ENCODE measurements around the gene DCUN1D4.
"Not testable (repeated sequence)": the region's sequence is repeated elsewhere in the genome, so short reads cannot be mapped to it uniquely, and the experiment has no call there.

Gene DCUN1D4

DNA sequence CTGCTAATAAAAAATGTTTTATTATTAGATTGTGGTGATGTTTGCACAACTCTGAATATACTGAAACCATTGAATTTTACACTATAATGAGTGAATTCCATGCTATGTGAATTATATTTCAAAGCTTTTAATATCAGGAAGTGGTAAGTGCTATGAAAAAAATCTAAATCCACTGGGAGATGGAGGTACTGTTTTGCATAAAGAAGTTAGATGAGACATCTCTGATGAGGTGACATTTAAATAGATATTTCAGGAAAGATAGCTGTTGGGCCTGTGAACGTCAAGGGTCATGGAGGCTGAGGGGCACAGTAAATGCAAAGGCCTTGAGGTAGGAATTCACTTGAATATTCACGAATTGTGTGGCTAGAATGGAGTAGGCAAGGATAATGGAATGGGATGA lies 12.3 kb downstream of the DCUN1D4 start:
- no peak for DNase-seq

DNA sequence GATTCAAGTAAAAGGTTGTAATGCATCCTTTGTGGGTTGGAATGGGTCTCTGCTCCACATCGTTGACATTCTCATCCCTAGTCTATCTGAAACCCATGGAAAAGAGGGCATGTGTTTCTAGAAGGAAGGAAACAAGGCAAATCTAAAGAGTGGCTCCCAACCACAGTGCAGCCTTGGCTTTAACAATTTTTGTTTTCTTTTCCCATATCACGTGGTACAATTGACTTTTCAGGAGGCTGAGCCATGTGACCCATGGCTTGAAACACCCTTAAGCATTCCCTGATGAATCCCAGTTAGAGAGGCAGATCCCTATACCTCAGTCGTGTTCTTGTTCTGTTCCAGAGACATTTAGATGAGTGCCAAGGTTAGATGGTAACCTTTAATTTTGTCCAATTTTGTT lies 12.8 kb downstream of the DCUN1D4 start:
- no peak for DNase-seq

DNA sequence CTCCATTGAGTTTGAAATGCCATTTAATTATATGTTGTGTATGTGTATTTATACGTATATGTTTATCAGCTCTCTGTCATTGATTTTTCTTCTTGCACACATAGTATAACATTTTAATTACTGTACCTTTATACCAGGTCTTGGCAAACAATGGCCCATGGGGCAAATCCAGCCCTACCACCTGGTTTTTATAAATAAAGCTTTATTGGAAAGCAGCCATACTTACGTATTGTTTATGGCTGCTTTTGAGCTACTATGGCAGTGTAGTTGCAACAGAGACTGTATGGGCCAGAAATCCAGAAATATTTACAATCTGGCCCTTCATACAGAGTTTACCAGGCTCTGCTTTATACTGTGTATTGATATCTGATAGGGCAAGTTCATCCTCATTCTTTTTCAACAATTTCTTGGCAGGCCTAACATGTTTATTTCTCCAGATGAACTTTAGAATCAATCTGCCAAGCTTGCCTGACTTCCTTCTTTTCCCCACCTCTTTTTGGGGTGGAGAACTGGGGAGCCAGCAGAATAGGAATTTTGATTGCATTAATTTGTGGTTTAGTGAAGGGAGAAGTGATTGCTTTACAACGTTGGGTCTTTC lies 15.8 kb downstream of the DCUN1D4 start:
- no peak for DNase-seq

DNA sequence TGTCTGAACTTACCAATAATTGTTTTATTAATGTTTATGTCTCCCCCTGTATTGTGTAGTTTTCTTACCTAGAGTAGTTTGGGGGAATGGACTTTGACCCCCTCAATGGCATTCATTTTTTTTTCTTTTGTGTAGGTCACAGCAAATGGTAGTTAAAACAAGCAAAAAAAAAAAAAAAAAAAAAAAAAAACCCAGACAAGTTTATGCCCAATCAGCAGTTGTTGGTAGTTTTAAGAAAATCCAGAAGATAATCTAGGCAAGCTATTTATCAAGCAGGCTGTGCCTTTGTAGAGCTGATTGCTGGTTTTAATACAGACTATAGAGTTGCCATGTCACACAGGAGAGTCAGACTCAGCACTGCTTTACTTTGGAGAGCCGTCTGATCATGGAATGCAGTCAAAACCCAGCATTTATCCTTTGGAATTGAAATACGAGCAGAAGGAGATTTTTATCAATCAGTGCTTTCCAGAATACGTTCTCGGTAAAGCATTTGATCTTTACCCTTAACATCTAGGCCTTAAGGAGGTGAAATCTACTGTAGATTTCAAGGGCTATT lies 16.6 kb downstream of the DCUN1D4 start:
- no peak for DNase-seq

DNA sequence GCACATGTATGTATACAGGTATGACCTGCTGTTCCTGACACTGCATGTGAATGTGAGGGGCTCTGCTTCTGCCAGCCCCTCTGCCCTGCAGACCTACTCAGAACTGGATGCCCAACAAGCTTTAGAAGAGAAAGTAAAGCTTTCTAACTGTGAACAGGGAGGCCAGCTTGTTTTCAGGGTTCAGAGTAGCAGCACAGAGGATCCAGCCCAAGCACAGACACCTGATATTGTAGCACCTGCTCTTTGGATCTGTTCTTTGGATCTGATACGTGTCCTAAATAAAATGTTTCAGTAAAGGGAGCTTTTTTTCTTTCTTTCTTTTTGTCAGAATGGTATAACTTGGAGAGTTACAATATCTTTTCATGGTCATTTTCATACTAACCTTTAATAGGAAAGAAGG lies 19.2 kb downstream of the DCUN1D4 start:
- DNase-seq, result no peak

DNA sequence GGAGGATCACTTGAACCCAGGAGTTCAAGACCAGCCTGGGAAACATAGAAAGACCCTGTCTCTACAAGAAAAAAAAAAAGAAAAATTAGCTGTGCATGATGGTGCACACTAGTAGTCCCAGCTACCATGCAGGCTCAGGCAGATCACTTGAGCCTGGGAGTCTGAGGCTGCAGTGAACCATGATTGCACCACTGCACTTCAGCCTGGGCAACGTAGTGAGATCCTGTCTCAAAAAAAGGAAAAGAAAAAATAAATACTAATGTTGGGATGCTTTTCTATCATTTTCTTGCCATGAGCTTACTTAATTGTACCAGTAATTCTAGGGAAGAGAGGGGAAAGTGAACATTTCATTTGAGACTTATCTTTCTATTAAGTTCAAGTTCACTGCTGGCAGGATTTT lies 19.8 kb downstream of the DCUN1D4 start:
- DNase-seq, result no peak

DNA sequence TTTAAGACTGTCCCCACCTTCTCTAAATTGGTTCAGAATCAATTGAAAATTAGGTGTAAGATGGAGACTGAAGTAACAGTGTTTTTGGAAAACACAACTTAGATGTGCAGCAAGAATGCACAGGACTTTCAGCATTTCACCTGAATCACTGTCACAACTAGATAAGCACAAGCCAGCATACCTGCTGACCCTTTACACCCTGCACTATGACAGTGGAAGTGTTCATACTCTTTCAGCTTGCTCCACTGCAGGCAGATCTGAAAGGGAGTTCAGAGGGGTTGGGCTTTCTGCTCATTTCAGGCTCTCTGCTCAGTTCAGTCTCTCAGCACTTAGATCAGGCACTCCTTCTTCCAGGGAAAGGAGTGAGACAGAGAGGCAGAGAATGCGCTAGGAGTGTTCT lies 22.8 kb downstream of the DCUN1D4 start:
- no peak for DNase-seq

DNA sequence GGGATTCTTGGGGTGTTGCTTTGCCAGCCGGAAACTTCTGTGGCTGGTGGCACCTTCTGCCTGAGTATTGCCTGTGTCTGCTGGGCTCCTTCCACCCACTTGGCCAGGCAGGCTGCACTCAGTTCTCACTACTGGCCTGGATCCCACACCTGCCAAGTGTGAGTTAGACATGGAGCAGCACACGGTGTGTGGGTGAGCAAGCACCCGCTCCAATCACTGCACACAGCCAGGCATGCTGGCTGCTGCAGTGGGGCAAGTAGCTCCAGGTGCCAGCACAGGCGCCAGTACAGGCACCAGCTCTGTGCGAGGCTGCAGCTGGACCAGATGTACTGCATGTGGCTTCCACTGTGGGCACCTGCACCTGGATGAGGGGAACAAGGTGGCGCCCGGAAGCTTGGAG lies 23.9 kb downstream of the DCUN1D4 start:
- no peak for DNase-seq

DNA sequence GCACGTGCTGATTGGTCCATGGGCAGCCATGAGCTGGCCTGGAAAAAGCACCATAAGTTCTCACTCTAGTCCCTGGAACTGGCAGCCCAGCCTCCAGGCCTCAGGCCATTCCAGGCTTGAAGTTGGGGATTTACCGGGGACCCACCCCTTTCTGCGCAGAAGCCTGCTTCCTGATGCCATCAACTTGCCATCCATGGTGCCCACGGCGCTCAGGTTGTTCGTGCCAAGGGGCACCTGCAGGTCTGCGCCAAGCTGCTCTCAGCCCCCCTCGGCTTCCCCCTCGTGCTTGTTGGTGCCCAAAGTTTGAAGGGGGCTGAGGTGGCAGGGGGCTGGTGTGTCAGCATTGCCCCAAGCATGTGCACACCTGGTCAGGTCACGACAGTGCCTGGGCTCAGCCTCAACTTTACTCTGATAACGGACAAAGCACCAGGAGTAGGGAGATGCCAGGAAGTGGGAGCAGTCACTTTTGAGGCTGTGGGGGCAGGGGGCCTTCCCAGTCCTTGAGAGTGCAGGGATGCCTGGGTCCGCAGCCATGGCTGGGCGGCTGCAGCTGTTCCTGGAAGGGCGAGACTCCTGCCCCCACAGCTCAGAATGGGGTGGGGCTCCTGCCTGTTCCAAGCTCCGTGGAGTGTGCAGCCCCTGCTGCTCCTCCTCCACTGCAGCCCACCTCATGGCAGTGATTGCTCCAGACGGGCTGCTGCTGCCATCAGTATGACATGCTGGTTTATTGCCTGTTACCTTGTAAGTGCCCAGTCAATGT lies 24.9 kb downstream of the DCUN1D4 start:
- DNase-seq, result no peak

DNA sequence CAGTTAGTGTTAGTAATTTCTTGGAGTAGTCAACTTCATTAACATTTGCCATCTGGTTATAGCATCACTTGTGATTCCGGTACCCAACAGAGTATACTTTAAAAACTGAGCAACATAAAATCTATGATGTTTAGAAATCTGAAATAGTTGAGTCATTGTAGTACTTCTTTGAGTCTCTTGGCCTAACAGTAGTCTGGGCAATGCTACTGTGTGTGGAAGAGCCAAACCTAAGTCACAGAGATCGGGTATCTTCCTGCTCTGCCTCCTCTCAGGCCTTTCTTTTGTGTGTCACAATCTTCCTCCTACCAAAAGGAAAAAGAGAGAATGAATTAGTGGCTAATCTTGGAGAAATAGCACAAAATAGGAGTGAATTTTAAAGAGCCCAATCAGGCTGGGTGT lies 25.5 kb downstream of the DCUN1D4 start:
- no peak for DNase-seq

DNA sequence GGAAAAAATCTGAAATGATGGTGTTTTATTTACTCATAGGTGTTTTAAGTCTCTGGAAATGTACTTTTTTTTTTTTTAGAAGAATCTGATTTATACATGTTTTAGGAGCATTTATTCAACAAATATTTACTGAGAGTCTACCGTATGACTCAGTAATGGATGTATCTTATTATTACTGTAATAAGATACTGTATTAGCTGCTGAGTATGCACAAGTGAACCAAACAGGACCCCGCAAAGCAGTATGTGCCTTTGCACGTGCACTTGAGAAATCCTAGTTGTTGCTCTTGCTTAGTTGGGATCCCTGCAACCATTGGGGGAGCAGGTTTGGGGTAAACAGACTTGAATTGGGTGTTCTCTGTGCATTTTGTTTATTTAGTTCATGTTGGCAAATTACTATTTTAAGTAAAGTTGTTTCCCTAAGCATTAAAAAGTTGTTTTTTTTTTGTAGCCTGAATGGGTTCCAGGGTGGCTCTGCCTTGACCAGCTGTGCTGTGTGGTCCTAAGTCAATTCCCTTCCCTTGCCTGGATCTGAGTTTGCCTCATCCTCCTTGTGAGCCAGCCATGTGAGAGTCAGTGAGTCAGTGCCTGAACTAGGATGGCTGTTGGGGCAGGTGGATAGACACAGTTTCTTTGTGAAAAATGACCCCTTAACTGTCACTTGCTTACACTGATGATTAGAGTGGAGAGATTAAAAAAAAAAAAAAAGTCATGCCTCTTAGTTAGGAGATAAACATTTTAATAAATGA lies 27.7 kb downstream of the DCUN1D4 start:
- no peak for DNase-seq

DNA sequence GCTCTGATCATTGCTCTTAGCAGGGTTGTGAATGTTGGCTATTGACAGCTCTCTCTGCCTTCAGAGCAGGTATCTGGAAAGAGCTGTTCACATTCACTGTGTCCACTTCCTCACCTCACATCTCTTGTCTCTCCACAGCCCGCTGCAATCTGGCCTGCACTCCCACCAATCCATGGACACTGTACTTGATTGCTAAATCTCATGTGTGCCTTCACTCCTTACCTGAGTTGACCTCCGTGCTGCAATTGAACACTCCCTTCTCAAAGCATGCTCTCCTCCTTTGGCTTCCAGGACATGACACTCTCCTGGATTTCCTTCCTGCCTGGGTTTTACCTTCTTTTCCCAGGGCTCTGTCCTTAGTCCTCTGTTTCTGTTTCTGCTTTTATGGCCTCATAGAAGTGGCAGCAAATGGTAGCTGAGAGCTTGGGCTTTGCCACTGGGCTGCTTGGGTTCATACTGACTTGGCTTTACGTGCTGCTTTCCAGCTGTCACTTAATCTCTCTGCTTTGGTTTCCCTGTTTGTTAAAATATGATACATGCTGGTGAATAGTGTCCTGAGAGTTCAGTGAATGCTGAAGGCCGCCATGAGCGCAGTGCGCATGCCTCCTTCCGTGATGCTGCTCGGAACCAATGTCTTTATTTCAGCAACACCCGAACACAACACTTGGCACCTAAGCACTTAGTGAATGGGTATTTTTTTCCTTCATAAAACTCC lies 29.5 kb downstream of the DCUN1D4 start:
- DNase-seq, result no peak

DNA sequence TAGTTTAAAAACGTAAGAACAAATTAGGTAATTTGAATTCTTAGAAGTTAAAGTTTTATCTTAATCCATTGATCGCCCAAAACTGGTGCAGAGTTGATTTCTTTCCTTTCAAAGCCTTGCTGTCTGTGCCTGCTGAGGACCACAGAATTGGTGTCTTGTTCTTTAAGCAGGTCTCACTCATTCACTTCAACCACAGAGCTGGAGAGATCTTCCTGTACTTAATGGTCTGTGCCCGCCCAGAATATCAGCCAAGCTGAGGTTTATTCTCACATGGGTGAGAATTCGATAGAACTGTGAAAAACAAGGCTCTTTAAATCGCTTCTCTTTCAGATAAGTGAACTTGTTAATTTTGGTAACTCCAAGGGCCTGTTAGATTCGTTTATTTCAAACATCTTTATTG lies 31.6 kb downstream of the DCUN1D4 start:
- DNase-seq, result no peak

DNA sequence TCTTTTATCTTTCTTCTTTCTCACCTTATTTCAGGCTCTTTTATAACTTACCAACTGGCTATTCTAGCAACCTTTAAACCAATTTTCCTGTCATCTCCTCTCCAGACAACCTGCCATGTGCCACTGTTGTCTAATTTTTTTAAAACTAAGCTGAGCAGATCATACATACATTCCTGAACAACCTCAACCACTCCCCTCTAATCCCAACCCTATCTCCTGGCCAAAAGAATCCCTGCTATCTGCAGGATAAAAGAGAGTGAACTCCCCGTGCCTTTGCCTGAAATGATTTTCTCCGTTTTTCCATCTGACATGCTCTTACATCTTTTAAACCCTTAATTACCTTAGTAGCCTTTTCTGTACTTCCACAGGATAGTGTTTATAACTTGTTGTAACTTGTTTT lies 35.5 kb downstream of the DCUN1D4 start:
- DNase-seq, result no peak

DNA sequence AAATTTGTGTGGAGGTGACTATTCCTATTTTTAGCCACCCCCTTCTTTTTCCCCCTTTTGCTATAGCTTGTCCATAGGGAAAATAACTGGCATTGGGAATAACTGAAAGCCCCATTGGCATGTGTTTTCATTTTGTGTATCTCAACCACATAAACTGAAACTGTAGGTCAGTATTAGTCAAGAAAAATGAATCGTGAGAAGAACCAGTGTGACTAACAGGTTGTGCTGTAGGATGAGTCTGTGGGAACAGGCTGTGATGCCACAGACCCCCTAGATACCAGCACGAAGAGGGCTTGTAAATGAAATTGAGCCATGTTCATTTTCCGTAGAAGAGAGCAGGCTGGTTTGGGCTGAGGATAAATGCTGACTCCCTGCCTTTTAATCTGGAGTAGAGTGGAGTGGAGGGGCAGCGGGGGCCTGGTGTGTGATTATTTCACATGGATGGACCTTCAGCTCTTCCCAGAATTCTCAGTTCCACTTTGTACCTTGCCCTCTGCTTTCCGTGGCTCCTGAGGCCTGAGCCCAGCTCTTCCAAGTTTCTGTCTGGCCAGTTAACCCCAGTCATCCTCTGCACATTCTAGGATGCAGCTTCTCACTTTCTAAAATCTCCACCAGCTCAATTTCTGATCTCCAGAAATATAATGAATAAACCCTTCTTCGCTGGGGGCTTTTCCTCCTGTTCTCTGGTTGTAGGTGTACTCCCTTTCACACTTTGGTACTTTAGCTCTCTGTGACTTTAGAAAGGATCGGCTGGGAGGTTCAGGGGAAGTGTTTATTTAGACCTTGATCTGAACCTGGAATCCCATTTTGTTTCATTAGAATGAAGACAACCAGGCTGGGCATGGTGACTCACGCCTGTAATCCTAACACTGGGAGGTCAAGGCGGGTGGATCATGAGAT lies 37.3 kb downstream of the DCUN1D4 start:
- no peak for DNase-seq

DNA sequence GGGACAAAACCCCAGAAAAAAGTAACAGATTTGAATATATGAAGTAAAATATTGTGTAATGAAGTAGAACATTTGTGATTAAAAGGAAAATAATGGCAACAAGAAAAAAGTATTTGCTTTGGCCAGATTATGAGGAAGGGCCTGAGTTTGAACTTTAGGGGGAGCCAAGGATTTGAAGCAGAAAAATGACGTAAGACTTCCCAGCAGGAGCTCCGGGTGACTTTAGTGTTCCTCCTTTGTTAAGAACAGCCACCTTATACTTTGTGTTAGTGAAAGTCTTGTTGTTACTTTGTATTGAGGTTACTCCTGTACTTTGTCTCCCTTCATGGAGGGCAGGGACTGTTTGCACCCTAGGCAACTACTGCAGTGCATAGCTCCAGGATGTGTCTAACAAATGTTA lies 41.1 kb downstream of the DCUN1D4 start:
- DNase-seq, result no peak

DNA sequence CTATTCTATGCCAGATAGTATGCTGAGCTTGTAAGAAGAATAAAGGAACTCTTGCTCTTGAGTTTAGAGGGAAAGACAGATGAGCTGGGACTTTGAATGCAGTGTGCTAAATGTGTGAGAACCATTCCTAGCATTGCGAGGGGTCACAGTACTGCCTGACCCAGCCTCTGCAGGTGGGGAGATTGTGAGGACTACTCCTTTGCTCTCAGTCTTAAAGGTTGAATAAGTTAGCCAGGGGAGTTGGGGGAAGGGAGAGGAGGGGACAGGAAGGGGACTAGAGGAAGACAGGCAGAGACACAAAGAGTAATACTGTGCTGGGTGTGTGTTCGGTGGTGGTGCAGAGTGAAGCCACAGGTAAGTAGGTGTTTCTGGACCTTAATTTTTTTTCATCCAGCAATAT lies 41.7 kb downstream of the DCUN1D4 start:
- no peak for DNase-seq

DNA sequence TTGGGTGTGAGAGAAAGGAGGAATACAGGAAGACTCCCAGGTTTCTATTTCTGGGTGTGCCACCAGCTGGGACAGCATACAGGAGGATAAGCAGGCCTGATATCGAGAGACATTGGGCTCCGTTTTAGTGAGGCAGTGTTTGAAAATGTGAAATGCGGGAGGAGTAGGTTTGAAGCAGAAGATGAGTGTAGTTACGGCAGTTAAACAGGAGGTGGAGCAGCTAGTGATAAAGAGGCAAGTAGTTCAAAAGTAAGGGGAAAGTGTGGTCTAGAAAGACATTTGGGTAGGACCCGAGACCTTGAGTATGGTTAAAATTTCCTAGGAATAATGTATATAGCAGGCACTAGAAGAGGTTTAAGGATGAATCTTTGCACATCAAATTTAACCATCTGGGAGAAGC lies 42.4 kb downstream of the DCUN1D4 start:
- DNase-seq, result no peak

DNA sequence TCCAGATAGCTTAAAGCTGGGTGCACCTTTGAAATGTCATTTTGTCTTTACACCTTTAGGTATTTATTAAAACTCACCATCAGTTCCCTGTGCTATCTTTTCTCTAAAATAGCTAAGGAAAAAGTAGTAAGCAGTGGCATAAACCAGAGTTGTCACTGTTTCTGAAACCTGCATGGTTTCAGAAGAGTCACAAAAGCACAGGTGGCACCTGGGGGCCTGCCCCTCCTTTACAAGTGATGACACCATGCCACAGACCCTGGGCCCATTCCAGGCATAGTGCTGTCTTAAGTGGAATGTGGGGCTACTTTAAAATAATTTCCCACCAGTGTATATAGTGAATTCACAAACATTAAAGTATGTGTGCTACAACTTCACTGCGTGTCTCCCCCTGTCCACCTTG lies 47.8 kb downstream of the DCUN1D4 start:
- DNase-seq, result no peak

DNA sequence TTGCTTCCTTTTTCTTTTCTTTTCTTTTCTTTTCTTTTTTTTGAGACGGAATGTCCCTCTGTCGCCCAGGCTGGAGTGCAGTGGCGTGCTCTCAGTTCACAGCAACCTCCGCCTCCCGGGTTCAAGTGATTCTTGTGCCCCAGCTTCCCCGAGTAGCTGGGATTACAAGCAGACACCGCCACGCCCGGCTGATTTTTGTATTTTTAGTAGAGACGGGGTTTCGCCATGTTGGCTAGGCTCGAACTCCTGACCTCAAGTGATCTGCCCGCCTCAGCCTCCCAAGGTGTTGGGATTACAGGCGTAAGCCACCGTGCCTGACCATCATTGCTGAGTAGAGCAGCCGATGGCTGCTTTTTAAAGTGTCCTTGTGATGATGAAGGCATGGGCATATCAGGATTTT lies 50.4 kb downstream of the DCUN1D4 start:
- not testable (repeated sequence) for DNase-seq

DNA sequence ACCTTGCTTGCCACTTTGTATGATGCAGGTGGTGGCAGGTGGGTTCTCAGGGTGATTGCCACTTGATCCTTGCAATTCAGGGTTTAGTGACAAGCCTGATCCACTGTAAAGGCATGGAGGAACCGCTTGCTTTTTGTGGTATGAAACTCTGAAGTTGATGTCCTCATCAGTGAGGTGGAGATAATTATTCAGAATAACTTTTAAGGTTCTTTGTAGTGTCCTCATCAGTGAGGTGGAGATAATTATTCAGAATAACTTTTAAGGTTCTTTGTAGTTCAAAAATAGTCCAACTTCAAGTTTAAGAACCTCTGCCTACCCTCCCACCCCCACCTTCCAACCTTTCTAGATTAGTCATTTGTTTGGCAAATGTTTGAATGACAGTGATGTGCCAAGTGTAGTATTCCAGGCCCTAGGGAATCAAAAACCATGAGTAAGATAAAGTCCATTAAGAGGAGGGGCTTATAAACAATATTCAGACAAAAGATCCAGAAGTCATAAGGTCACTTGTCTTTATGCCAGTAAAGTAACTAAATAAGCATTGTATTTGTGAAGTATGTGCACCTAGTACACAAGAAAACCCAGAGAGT lies 51.2 kb downstream of the DCUN1D4 start:
- DNase-seq, result no peak

DNA sequence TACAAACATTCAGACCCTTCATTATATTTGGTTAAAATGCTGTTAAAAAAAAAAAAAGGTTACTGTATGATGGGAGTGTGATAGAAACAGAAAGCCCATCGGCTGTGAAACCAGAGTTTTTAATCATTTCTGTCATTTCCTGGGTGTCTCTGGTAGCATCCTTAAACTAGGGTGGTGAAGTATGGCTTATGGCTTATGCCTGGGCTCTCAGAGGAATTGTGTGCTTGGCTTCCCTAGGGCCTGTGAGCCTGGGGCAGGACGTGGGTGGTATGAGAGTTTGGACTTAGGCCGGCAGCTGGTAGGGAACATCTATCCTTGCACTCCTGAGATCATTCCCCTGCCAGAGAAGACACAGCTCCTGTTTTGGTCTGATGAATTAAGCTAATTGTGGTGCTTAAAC lies 52.2 kb downstream of the DCUN1D4 start:
- no peak for DNase-seq
